OCI-LY1 (cell line): ENCODE measurements around the gene RGS7.

Source experiments
- H2AFZ ChIP-seq: fragments of 200-600 bp; sonication (generic), shearing (Covaris generic); 2 replicates; pipeline ENCODE4 v1.6.0; 2014; ENCODE audit warnings: antibody characterized with exemption, mild to moderate bottlenecking, low read length
- H3F3A ChIP-seq: fragments of 200-600 bp; sonication (generic), shearing (Covaris generic); 2 replicates; pipeline ENCODE4 v1.6.0; 2014; ENCODE audit warnings: mild to moderate bottlenecking, antibody characterized with exemption, low read length, moderate library complexity; ENCODE audit not compliant: insufficient read depth
- H3K27ac ChIP-seq: fragments of 200-600 bp; sonication (generic); 2 replicates; pipeline ENCODE4 v1.5.1; 2014; ENCODE audit warnings: low read length, mixed run types, mild to moderate bottlenecking, low read depth; ENCODE audit not compliant: poor library complexity, severe bottlenecking
- H3K27me3 ChIP-seq: fragments of 200-600 bp; sonication (generic); 2 replicates; pipeline ENCODE4 v1.6.0; 2014; ENCODE audit warnings: antibody characterized with exemption, mild to moderate bottlenecking, low read length, moderate library complexity; ENCODE audit not compliant: insufficient read depth
- H3K36me3 ChIP-seq: fragments of 200-600 bp; sonication (generic); 2 replicates; pipeline ENCODE4 v1.6.1; 2014; ENCODE audit warnings: mild to moderate bottlenecking, antibody characterized with exemption, low read length, moderate library complexity, mixed read lengths; ENCODE audit not compliant: insufficient read depth
- H3K4me1 ChIP-seq: fragments of 200-600 bp; sonication (generic); 2 replicates; pipeline ENCODE4 v1.5.1; 2014; ENCODE audit warnings: mild to moderate bottlenecking, low read length, moderate library complexity; ENCODE audit not compliant: insufficient read depth, severe bottlenecking
- H3K4me2 ChIP-seq: fragments of 200-600 bp; sonication (generic), shearing (Covaris generic); 2 replicates; pipeline ENCODE4 v1.6.1; 2014; ENCODE audit warnings: low read length
- H3K4me3 ChIP-seq: fragments of 200-600 bp; sonication (generic); 2 replicates; pipeline ENCODE4 v1.5.1; 2014; ENCODE audit warnings: low read length, low read depth, mild to moderate bottlenecking, mixed read lengths; ENCODE audit not compliant: poor library complexity, severe bottlenecking
- H3K79me2 ChIP-seq: fragments of 200-600 bp; shearing (Covaris generic); 2 replicates; pipeline ENCODE4 v1.6.1; 2016; ENCODE audit warnings: mixed run types, low read length, mixed read lengths; ENCODE audit not compliant: insufficient read depth
- H3K9ac ChIP-seq: fragments of 200-600 bp; sonication (generic), shearing (Covaris generic); 2 replicates; pipeline ENCODE4 v1.6.1; 2014; ENCODE audit warnings: mild to moderate bottlenecking, low read length, mixed read lengths
- H3K9me2 ChIP-seq: fragments of 200-600 bp; sonication (generic), shearing (Covaris generic); 2 replicates; pipeline ENCODE4 v1.6.1; 2014; ENCODE audit warnings: low read depth, mild to moderate bottlenecking, low read length, mixed read lengths
- H3K9me3 ChIP-seq: fragments of 200-600 bp; shearing (Covaris generic); 2 replicates; pipeline ENCODE4 v1.6.1; 2014; ENCODE audit warnings: low read length, mixed read lengths
- H4K20me1 ChIP-seq: fragments of 200-600 bp; sonication (generic), shearing (Covaris generic); 2 replicates; pipeline ENCODE4 v1.6.0; 2016; ENCODE audit warnings: mild to moderate bottlenecking, low read length; ENCODE audit not compliant: insufficient read depth
- CTCF ChIP-seq: fragments of 200-600 bp; sonication (generic), shearing (Covaris generic); IDR thresholded peaks from 2 replicates; pipeline ENCODE4 v1.5.1; 2017; ENCODE audit warnings: mild to moderate bottlenecking, antibody characterized with exemption, low read length, moderate library complexity, mixed read lengths
- EZH2 ChIP-seq: fragments of 200-600 bp; sonication (generic), shearing (Covaris generic); IDR thresholded peaks from 2 replicates; pipeline ENCODE4 v1.8.0; 2017; ENCODE audit warnings: borderline replicate concordance, mixed run types, mild to moderate bottlenecking, antibody characterized with exemption, low read length, moderate library complexity, mixed read lengths

The RGS7 gene

GRCh38 chr1:241118049-241118448 lies 239.0 kb downstream of the RGS7 start:
- H3K4me1 ChIP-seq = no peaks in the 10 kb centered on the region
- H3K27me3 ChIP-seq = no peaks in the 10 kb centered on the region
- H3K4me2 ChIP-seq = no peak overlapping the region
- TF ChIP-seq EZH2 (no peak), CTCF (no peak)
- H3K9ac ChIP-seq = no peak overlapping the region
- no peaks in the 10 kb centered on the region for H3K36me3 ChIP-seq
- H3F3A ChIP-seq = no peaks in the 10 kb centered on the region
- H3K79me2 ChIP-seq = no peaks in the 10 kb centered on the region
- no peaks in the 10 kb centered on the region for H3K9me3 ChIP-seq
- H4K20me1 ChIP-seq = no peaks in the 10 kb centered on the region
- H3K9me2 ChIP-seq = no peaks in the 10 kb centered on the region
- H3K27ac ChIP-seq = no peak overlapping the region
- no peak overlapping the region for H2AFZ ChIP-seq
- no peak overlapping the region for H3K4me3 ChIP-seq

GRCh38 chr1:241115784-241116183 lies 241.2 kb downstream of the RGS7 start:
- H3K4me3 ChIP-seq = no peak overlapping the region
- H3K4me2 ChIP-seq = no peak overlapping the region
- H3F3A ChIP-seq = no peaks in the 10 kb centered on the region
- TF ChIP-seq EZH2 (no peak), CTCF (no peak)
- no peaks in the 10 kb centered on the region for H3K9me2 ChIP-seq
- no peak overlapping the region for H2AFZ ChIP-seq
- no peaks in the 10 kb centered on the region for H3K4me1 ChIP-seq
- H3K27me3 ChIP-seq = no peaks in the 10 kb centered on the region
- no peak overlapping the region for H3K9ac ChIP-seq
- no peaks in the 10 kb centered on the region for H3K36me3 ChIP-seq
- H3K9me3 ChIP-seq = no peaks in the 10 kb centered on the region
- H3K79me2 ChIP-seq = no peaks in the 10 kb centered on the region
- H3K27ac ChIP-seq = no peak overlapping the region
- H4K20me1 ChIP-seq = no peaks in the 10 kb centered on the region

GRCh38 chr1:241114699-241115233 lies 242.2 kb downstream of the RGS7 start:
- Histone ChIP-seq H3K9ac (no peak overlapping the region), H3K9me3 (no peaks in the 10 kb centered on the region), H3K27ac (no peak overlapping the region), H3K36me3 (no peaks in the 10 kb centered on the region), H3K4me1 (no peaks in the 10 kb centered on the region), H3K9me2 (no peaks in the 10 kb centered on the region), H2AFZ (no peak overlapping the region), H3F3A (no peaks in the 10 kb centered on the region), H3K79me2 (no peaks in the 10 kb centered on the region), H3K4me2 (no peak overlapping the region), H3K4me3 (no peak overlapping the region), H3K27me3 (no peaks in the 10 kb centered on the region), H4K20me1 (no peaks in the 10 kb centered on the region)
- TF ChIP-seq CTCF = no peak
- no peak for TF ChIP-seq EZH2
